Activated T-helper 1 cell treated with anti-CD3 and anti-CD28 coated beads, Interleukin-12 subunit alpha, Interleukin-12 subunit beta, Interleukin-2, Interleukin-4 antibody, amounts not matched to agents 30 ng/mL and 10 ng/mL and 1 ng/mL, durations not matched to agents 14 hours and 24 hours and 36 hours (primary cell): ENCODE results near the gene CASP6. TPM values are rescaled to one million over a fixed set of nuclear protein-coding genes. Genes with fewer than 3 reads are reported as not detected.

ENCODE experiments used
- DNase-seq: peaks from one replicate; pipeline ENCODE4 v3.0.0; 2021; ENCODE audit warnings: low spot score
- H3K27ac Mint-ChIP-seq: one replicate; pipeline ENCODE4 v1.8.0; 2021; ENCODE audit warnings: mild to moderate bottlenecking, mixed read lengths
- H3K27me3 Mint-ChIP-seq: one replicate; pipeline ENCODE4 v1.8.0; 2022; ENCODE audit warnings: mild to moderate bottlenecking, moderate library complexity, mixed read lengths; ENCODE audit not compliant: insufficient read depth
- H3K36me3 Mint-ChIP-seq: one replicate; pipeline ENCODE4 v1.8.0; 2021; ENCODE audit warnings: low read depth, mixed read lengths
- H3K4me1 Mint-ChIP-seq: one replicate; pipeline ENCODE4 v1.8.0; 2021; ENCODE audit warnings: low read depth, mixed read lengths
- H3K4me3 Mint-ChIP-seq: one replicate; pipeline ENCODE4 v1.8.0; 2021; ENCODE audit warnings: mild to moderate bottlenecking, moderate library complexity, mixed read lengths
- H3K9me3 Mint-ChIP-seq: one replicate; pipeline ENCODE4 v1.8.0; 2021; ENCODE audit warnings: mixed read lengths
- intact Hi-C: fragments of 100-400 bp; cut with micrococcal nuclease; formaldehyde crosslinking; loops from one replicate; pipeline ENCODE4 v1.15.1; 2024
- total RNA-seq: library from RNA; stranded (reverse); gene quantifications from 2 replicates; pipeline ENCODE4 v1.2.3, GENCODE V29; 2022

Gene CASP6
- total RNA-seq, 1 donor from 2014 or later, result 29.5 TPM

DNA sequence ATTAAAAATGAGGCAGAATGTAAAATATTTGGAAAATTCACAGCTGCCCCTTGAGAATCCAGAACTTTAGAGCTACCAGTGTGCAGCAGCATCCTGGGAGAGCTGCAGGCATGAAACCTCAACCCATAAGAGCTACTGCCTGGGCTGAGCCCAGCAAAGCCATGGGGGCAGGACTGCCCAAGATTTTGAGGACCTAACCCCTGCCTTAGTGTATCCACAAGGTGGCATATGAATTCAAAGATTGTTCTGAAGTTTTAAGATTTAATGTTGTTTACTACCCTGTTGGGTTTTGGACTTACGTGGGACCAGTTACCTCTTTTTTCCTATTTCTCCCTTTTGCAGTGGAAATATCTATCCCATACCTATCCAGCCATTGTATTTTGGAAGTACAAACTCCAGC, 26.4 kb downstream of the CASP6 start:
- H3K4me3 Mint-ChIP-seq, result no peak overlapping the region
- intact Hi-C loops, result loop anchor here (1.0 kb wide), 1 partner anchor 149 kb away; no protein-coding TSS in a partner anchor
- no peaks in the 10 kb centered on the region for H3K27me3 Mint-ChIP-seq
- peaks cover 29% of the 10 kb centered on the region for H3K36me3 Mint-ChIP-seq
- peaks cover 12% of the 10 kb centered on the region for H3K4me1 Mint-ChIP-seq
- peaks cover 5% of the 10 kb centered on the region for H3K9me3 Mint-ChIP-seq
- DNase-seq, result no peak
- H3K27ac Mint-ChIP-seq, result no peak overlapping the region

DNA sequence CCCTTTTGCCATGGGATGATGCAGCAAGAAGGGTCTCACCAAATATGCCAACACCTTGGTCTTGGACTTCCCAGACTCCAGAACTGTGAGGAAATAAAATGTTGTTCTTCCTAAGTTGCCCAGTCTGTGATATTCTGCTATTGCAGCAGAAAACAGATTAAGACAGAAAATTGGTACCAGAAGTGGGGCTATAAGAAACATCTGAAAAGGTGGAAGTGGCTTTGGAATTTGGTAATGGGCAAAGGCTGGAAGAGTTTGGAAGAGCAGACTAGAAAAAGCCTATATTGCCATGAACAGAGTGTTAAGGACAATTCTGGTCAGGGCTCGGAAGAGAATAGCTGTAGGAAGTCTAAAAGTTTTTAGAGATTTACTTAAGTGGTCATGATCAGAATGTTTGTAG, 27.4 kb downstream of the CASP6 start:
- intact Hi-C loops, result no loop called here
- Mint-ChIP-seq H3K4me1 (peaks cover 6% of the 10 kb centered on the region), H3K27ac (no peak overlapping the region), H3K27me3 (no peaks in the 10 kb centered on the region), H3K9me3 (peaks cover 15% of the 10 kb centered on the region), H3K4me3 (no peak overlapping the region), H3K36me3 (peaks cover 37% of the 10 kb centered on the region)
- no peak for DNase-seq

DNA sequence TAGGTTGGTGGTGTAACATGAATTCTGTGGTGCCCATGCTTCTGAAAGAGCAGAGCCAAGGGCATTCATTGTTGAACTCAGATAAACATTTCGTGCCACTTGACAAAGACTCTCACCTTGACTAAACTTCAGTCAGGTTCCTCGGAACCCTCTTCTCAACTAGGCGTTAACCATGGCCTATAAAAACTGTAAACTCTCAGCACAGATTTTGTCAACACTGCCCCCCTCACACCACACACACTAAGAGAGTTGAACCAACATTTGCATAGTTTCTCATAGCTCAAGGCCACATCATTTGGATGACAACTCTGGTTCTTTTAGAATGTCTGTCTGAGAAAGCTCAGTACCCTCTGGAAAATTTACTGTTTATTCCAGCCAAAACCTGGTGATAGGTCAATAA, 28.1 kb downstream of the CASP6 start:
- intact Hi-C loops, result no loop called here
- H3K36me3 Mint-ChIP-seq, result peaks cover 36% of the 10 kb centered on the region
- H3K27me3 Mint-ChIP-seq, result no peaks in the 10 kb centered on the region
- no peak for DNase-seq
- no peak overlapping the region for H3K4me3 Mint-ChIP-seq
- H3K9me3 Mint-ChIP-seq, result peaks cover 16% of the 10 kb centered on the region
- H3K27ac Mint-ChIP-seq, result no peak overlapping the region
- peaks cover 6% of the 10 kb centered on the region for H3K4me1 Mint-ChIP-seq

DNA sequence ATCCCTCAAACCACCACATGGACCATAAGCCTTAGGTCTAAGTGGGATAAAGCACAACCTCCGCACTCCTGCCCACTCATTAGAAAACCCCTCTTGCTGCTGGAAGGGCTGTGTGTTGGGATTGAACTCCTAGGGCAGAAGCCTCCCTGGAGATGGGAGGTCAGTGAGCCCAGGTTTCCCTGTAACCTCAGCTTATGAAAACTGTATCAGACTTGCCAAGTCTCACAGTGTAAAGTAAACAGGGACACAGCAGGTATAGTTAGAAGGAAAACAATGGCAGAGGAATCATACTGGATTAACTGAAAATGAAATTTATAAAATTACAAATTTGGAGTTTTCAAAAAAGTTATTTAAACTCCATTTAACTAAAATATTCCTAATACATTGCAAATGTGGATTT, 29.9 kb downstream of the CASP6 start:
- Mint-ChIP-seq H3K4me1 (peaks cover 15% of the 10 kb centered on the region), H3K27ac (no peak overlapping the region), H3K36me3 (peaks cover 45% of the 10 kb centered on the region), H3K4me3 (no peak overlapping the region), H3K9me3 (peaks cover 16% of the 10 kb centered on the region), H3K27me3 (no peaks in the 10 kb centered on the region)
- no peak for DNase-seq
- intact Hi-C loops, result no loop called here

DNA sequence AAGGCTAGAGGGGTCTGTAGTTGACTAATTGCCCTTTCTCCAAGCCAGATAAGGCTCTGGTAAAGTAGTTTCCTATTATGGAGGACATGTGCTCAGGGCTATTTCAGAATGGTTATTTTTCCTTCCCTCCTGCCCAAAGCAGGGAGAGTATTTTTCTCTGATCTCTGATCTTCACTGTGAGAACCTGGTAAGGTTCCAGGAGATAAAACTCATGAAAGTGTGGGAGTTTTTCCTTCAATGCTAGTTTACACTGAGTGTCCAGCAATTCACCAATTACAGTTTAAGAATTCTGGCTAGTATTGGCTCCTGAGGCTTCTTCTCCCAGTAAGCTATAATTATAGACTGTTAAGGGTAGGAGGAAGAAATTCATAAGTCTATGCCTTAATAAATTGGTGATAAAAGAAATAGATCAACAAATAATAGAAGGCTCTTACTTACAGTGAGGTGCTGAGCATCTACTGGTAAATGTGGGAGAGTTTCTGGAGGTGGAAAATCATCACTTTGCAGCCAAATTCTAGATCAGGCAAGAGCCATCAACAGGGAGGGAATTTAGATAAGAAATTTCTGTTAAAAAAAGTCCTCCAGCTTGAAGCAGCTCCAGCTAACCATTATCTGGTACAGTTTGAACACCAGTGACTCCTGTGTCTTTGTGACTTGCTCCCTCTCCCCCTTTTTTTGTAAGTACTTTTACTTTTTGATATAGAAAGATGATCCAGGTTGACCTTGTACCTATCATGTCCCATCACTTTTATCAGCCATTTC, 30.9 kb downstream of the CASP6 start:
- intact Hi-C loops, result no loop called here
- Mint-ChIP-seq H3K27ac (no peak overlapping the region), H3K9me3 (peaks cover 15% of the 10 kb centered on the region), H3K4me3 (no peak overlapping the region), H3K27me3 (no peaks in the 10 kb centered on the region), H3K36me3 (peaks cover 47% of the 10 kb centered on the region), H3K4me1 (peaks cover 15% of the 10 kb centered on the region)
- no peak for DNase-seq

DNA sequence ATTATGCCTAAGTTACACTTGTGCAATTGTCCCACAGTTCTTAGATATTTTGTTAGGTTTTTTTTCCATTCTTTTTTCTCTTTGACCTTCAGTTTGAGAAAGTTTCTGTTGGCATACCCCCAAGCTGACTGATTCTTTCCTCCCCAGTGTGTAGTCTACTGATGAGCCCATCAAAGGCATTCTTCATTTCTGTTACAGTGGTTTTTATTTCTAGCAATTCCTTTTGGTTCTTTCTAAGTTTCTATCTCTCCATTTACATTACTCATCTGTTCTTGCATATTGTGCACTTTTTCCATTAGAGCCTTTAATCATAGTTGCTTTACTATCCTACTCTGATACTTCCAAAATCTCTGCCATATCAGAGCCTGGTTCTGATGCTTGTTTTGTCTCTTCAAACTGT, 31.9 kb downstream of the CASP6 start:
- no peak overlapping the region for H3K4me3 Mint-ChIP-seq
- H3K4me1 Mint-ChIP-seq, result peaks cover 24% of the 10 kb centered on the region
- no peak for DNase-seq
- H3K27ac Mint-ChIP-seq, result no peak overlapping the region
- no peaks in the 10 kb centered on the region for H3K27me3 Mint-ChIP-seq
- peaks cover 48% of the 10 kb centered on the region for H3K36me3 Mint-ChIP-seq
- intact Hi-C loops, result no loop called here
- peaks cover 12% of the 10 kb centered on the region for H3K9me3 Mint-ChIP-seq

DNA sequence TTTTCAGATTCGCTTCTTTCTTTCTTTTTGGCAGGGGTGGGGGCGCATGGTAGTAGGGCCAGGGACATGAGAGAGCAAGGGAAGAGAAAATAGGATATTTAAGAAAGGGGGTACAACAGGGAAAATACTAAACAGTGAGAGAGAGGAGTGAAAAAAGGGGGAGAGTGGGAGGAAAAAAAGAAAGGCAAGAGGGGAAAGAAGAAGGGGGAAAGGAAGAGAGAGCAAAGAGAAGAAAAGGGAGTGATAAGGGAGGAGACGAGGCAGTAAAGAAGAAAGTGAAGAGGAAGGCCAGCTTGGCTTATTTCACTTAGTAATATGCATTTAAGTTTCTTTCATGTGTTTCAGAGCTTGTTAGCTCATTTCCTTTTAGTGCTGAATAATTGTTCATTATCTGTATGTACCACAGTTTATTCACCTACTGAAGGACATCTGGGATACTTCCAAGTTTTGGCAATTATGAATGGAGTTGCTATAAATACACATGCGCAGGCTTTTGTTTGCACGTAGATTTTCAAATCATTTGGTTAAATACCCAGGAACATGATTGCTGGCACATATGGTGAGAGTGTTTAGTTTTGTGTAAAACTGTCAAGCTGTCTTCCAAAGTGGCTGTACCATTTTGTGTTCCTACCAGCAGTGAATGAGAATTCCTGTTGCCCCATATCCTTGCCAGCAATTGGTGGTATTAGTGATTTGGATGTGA, 37.3 kb downstream of the CASP6 start:
- H3K4me1 Mint-ChIP-seq, result peaks cover 19% of the 10 kb centered on the region
- peaks cover 2% of the 10 kb centered on the region for H3K9me3 Mint-ChIP-seq

DNA sequence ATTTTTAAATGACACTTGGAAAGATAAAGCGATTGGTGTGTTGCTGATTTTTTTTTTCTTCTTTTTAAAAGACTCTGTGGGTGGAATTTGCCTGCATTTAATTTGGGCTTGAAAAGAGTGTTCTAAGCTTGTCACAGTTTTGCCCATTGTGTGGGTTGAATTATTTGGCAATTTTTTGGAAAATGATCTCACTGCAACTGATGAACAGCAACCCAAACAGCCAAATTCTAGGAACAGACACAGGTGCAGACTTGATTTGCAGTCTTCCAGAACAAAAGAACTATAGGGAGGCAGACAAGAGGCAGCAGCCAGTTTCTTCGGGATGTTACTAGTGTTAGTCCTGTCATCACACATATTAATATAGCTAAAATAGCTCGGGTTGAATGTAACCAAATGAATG, 40.5 kb downstream of the CASP6 start:
- DNase-seq, result no peak
- Mint-ChIP-seq H3K9me3 (no peaks in the 10 kb centered on the region), H3K27me3 (no peaks in the 10 kb centered on the region), H3K36me3 (peaks cover 17% of the 10 kb centered on the region), H3K27ac (no peak overlapping the region), H3K4me1 (peaks cover 9% of the 10 kb centered on the region), H3K4me3 (no peak overlapping the region)
- intact Hi-C loops, result no loop called here

More for the DNA sequence above, 37.3 kb downstream of the CASP6 start:
- H3K27me3 Mint-ChIP-seq, result no peaks in the 10 kb centered on the region
- no peak overlapping the region for H3K4me3 Mint-ChIP-seq
- H3K27ac Mint-ChIP-seq, result no peak overlapping the region
- intact Hi-C loops, result no loop called here
- H3K36me3 Mint-ChIP-seq, result peaks cover 32% of the 10 kb centered on the region
- no peak for DNase-seq

DNA sequence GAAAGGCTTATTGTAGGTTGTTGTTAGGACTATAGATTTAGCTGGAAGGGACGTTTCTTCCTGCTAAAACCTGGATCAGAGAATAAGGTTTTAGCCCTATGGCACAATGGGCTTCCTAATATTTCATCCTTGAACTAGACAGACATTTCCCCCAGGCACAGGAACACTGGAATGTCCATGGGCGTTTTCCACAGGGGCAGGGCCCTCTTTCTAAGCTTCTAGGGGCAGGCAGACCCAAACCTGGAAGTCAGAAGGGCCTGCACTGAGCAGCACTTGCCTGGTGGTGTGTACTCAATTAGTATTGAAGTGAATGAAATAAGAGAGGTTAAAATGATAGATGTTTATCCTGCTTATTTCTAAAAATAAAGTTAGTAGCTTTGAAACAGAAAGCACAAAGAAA, 41.1 kb downstream of the CASP6 start:
- no peak overlapping the region for H3K27ac Mint-ChIP-seq
- peaks cover 17% of the 10 kb centered on the region for H3K36me3 Mint-ChIP-seq
- no peak for DNase-seq
- H3K4me1 Mint-ChIP-seq, result peaks cover 8% of the 10 kb centered on the region
- no peaks in the 10 kb centered on the region for H3K27me3 Mint-ChIP-seq
- intact Hi-C loops, result no loop called here
- H3K9me3 Mint-ChIP-seq, result no peaks in the 10 kb centered on the region
- no peak overlapping the region for H3K4me3 Mint-ChIP-seq

DNA sequence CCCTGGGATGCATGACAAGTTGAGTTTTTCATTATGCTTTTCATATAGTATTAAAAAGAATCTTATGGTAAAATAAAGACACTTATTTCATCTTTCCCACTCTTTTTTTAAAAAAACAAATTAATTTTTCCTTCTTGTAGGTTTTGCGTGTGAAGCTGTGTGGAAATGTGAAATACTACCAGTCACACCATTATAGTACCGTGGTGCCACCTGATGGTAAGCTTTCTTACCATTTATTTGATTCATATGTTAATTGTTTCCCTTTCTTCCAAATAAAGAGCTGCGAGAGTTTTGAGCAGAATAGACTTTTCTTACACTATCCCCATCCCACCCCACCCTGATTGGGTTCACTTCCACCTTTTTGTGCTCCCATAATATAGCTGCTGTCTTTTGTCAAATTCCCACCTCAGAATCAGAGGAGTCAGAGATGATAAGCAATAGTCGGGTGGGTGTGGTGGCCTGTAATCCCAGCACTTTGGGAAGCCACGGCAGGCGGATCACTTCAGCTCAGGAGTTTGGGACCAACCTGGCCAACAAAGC, 44.3 kb downstream of the CASP6 start:
- Mint-ChIP-seq H3K4me3 (no peak overlapping the region), H3K27ac (no peak overlapping the region), H3K27me3 (no peaks in the 10 kb centered on the region), H3K9me3 (no peaks in the 10 kb centered on the region), H3K4me1 (peaks cover 10% of the 10 kb centered on the region), H3K36me3 (peaks cover 3% of the 10 kb centered on the region)
- no peak for DNase-seq
- intact Hi-C loops, result no loop called here

DNA sequence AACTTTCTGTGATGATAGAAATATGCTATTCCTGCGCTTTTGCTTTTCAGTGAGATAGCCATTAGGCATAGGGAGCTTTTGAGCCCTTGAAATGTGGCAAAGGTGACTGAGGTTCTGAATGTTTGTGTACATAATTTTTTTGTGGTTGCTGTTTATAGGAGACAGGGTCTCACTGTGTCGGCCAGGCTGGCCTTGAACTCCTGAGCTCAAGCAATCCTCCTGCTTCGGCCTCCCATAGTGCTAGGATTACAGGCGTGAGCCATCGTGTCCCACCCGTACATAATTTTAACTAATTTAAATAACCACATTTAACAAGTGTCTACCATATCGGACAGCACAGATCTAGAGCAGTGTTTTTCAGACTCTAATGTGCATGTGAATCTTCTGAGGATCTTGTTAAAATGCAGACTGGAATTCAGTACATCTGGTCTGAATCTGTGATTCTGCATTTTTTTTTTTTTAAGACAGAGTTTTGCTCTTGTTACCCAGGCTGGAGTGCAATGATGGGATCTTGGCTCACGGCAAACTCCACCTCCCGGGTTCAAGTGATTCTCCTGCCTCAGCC, 45.3 kb downstream of the CASP6 start:
- intact Hi-C loops, result no loop called here
- Mint-ChIP-seq H3K27ac (no peak overlapping the region), H3K36me3 (peaks cover 3% of the 10 kb centered on the region), H3K9me3 (no peaks in the 10 kb centered on the region), H3K4me3 (no peak overlapping the region), H3K27me3 (no peaks in the 10 kb centered on the region), H3K4me1 (peaks cover 10% of the 10 kb centered on the region)
- DNase-seq, result no peak

DNA sequence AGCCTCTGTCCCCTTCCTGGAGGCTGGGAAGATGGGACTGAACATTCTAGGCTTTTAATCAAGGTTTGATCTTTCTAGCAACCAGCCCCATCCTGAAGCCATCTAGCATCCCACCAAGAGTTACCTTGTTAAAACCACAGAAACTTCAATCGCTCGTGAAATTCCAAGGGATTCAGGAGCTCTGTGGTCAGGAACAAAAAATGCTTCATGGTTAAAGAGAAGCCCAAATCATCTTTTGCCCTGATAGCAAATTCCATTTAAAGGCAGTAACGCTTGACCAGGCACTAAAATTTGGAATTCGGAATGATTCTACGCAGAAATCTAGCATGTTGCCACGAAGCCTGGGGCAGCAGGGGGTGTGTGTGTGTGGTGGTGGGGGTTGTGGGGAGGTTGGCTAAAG, 47.8 kb downstream of the CASP6 start:
- H3K4me3 Mint-ChIP-seq, result no peak overlapping the region
- H3K36me3 Mint-ChIP-seq, result peaks cover 8% of the 10 kb centered on the region
- intact Hi-C loops, result no loop called here
- no peak for DNase-seq
- H3K4me1 Mint-ChIP-seq, result peaks cover 18% of the 10 kb centered on the region
- no peak overlapping the region for H3K27ac Mint-ChIP-seq
- no peaks in the 10 kb centered on the region for H3K27me3 Mint-ChIP-seq
- H3K9me3 Mint-ChIP-seq, result peaks cover 4% of the 10 kb centered on the region

DNA sequence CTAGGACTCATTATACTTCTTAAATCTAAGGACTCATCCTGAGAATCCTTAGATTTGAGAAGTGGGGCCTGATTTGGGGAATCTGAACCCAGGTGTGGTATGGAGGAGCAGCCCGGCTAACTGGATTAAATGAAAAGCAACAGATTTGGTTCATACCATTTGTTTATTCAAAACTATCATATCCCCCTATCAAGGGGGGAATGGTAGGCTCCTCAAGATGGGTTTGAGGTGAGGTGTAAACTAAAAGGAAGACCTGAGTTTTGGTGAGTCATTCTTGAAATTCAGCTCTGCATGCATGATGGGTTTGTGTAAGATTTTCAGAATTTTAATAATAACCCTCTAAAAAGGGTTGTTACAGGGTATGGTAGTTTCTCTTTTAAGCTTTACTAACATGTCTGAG, 53.4 kb downstream of the CASP6 start:
- H3K27me3 Mint-ChIP-seq, result no peaks in the 10 kb centered on the region
- no peak for DNase-seq
- H3K27ac Mint-ChIP-seq, result peak overlapping the region; percentile 65
- H3K4me3 Mint-ChIP-seq, result no peak overlapping the region
- intact Hi-C loops, result loop anchor here (1.0 to 5.0 kb wide), 5 partner anchors 52 to 437 kb away; partner anchors contain the start of gene SEC24B
- H3K9me3 Mint-ChIP-seq, result peaks cover 9% of the 10 kb centered on the region
- peaks cover 12% of the 10 kb centered on the region for H3K36me3 Mint-ChIP-seq
- H3K4me1 Mint-ChIP-seq, result peaks cover 12% of the 10 kb centered on the region
